DND-41 (cell line): ENCODE measurements around the gene KRTAP4-5.
"Not testable (repeated sequence)": the region's sequence is repeated elsewhere in the genome, so short reads cannot be mapped to it uniquely, and the experiment has no call there.

Experiments used
- ATAC-seq: fragments of 200-7000 bp; cut with Tn5 transposase; 3 replicates; pipeline ENCODE4 v1.9.1; 2021; ENCODE audit warnings: low read depth; ENCODE audit not compliant: insufficient read depth
- DNase-seq: peaks from one replicate; pipeline ENCODE4 v3.0.0-alpha.2; 2020
- H2AFZ ChIP-seq: 2 replicates; pipeline ENCODE4 v1.6.0; 2012; ENCODE audit warnings: low read depth, low read length
- H3K27ac ChIP-seq: 2 replicates; pipeline ENCODE4 v1.5.1; 2012; ENCODE audit warnings: low read length, inconsistent platforms
- H3K27me3 ChIP-seq: fragments of 200-600 bp; sonication (generic); 2 replicates; pipeline ENCODE4 v1.6.0; 2012; ENCODE audit warnings: low read length, mild to moderate bottlenecking, inconsistent platforms; ENCODE audit not compliant: insufficient read depth, poor library complexity
- H3K36me3 ChIP-seq: 2 replicates; pipeline ENCODE4 v1.5.1; 2012; ENCODE audit warnings: low read length, inconsistent platforms; ENCODE audit not compliant: insufficient read depth
- H3K4me1 ChIP-seq: 2 replicates; pipeline ENCODE4 v1.5.1; 2012; ENCODE audit warnings: mild to moderate bottlenecking, low read length; ENCODE audit not compliant: insufficient read depth
- H3K4me2 ChIP-seq: 2 replicates; pipeline ENCODE4 v1.6.0; 2012; ENCODE audit warnings: mild to moderate bottlenecking, moderate library complexity, low read length, inconsistent platforms; ENCODE audit not compliant: insufficient read depth
- H3K4me3 ChIP-seq, 2 experiments: fragments of 200-600 bp in 1 of 2; shearing (Covaris generic) in 1 of 2; 2 replicates each; pipeline ENCODE4 v1.5.1; 2012 to 2016; ENCODE audit warnings: inconsistent platforms in 2 of 2, low read length in 2 of 2, mild to moderate bottlenecking in 2 of 2, low read depth in 1 of 2, moderate library complexity in 1 of 2
- H3K79me2 ChIP-seq: 2 replicates; pipeline ENCODE4 v1.6.0; 2012; ENCODE audit warnings: low read length, inconsistent platforms; ENCODE audit not compliant: insufficient read depth
- H3K9ac ChIP-seq: 2 replicates; pipeline ENCODE4 v1.6.0; 2012; ENCODE audit warnings: low read depth, mild to moderate bottlenecking, inconsistent platforms, low read length, moderate library complexity
- H3K9me3 ChIP-seq: 2 replicates; pipeline ENCODE4 v1.5.1; 2012; ENCODE audit warnings: low read length, moderate library complexity, mild to moderate bottlenecking, inconsistent platforms; ENCODE audit not compliant: insufficient read depth, severe bottlenecking
- H4K20me1 ChIP-seq: 2 replicates; pipeline ENCODE4 v1.6.0; 2012; ENCODE audit warnings: low read length; ENCODE audit not compliant: insufficient read depth
- CTCF ChIP-seq: IDR thresholded peaks from 2 replicates; pipeline ENCODE4 v1.5.1; 2012; ENCODE audit warnings: borderline replicate concordance, low read length, moderate library complexity, mild to moderate bottlenecking; ENCODE audit not compliant: poor library complexity, severe bottlenecking; ENCODE audit errors: extremely low read depth
- EZH2 ChIP-seq: IDR thresholded peaks from 3 replicates; pipeline ENCODE4 v1.6.1; 2012; ENCODE audit warnings: borderline replicate concordance, low read depth, mild to moderate bottlenecking, moderate library complexity, low read length, inconsistent platforms; ENCODE audit not compliant: severe bottlenecking

KRTAP4-5 gene

GRCh38 chr17:41131979-41132378 is 17.6 kb downstream of the KRTAP4-5 start:
- no peaks in the 10 kb centered on the region for H3K9me3 ChIP-seq
- TF ChIP-seq EZH2: no peak
- no peak for TF ChIP-seq CTCF
- DNase-seq (no peak), ATAC-seq (no peak)
- H3K27ac ChIP-seq: no peak overlapping the region
- no peak overlapping the region for H3K4me2 ChIP-seq
- H3K4me3 ChIP-seq: no peak overlapping the region
- no peaks in the 10 kb centered on the region for H3K79me2 ChIP-seq
- peaks cover 6% of the 10 kb centered on the region for H3K27me3 ChIP-seq
- no peaks in the 10 kb centered on the region for H3K36me3 ChIP-seq
- no peaks in the 10 kb centered on the region for H4K20me1 ChIP-seq
- no peaks in the 10 kb centered on the region for H3K4me1 ChIP-seq
- no peak overlapping the region for H3K9ac ChIP-seq
- H2AFZ ChIP-seq: no peak overlapping the region

- DNase-seq (no peak), ATAC-seq (no peak)
- TF ChIP-seq CTCF (no peak), EZH2 (no peak)
- Histone ChIP-seq H3K36me3 (no peaks in the 10 kb centered on the region), H3K9me3 (no peaks in the 10 kb centered on the region), H4K20me1 (no peaks in the 10 kb centered on the region), H3K27ac (no peak overlapping the region), H3K79me2 (no peaks in the 10 kb centered on the region), H2AFZ (no peak overlapping the region), H3K9ac (no peak overlapping the region), H3K4me1 (no peaks in the 10 kb centered on the region), H3K27me3 (peaks cover 4% of the 10 kb centered on the region), H3K4me2 (no peak overlapping the region), H3K4me3 (no peak overlapping the region)
These were observed 22.3 kb downstream of the KRTAP4-5 start for GRCh38 chr17:41127371-41127770.

GRCh38 chr17:41126412-41126811 is 23.2 kb downstream of the KRTAP4-5 start:
- Histone ChIP-seq H2AFZ (no peak overlapping the region), H3K27me3 (peaks cover 4% of the 10 kb centered on the region), H3K27ac (no peak overlapping the region), H3K4me1 (no peaks in the 10 kb centered on the region), H3K36me3 (no peaks in the 10 kb centered on the region), H4K20me1 (no peaks in the 10 kb centered on the region), H3K4me3 (no peak overlapping the region), H3K9ac (no peak overlapping the region), H3K9me3 (no peaks in the 10 kb centered on the region), H3K4me2 (no peak overlapping the region), H3K79me2 (no peaks in the 10 kb centered on the region)
- TF ChIP-seq EZH2 (no peak), CTCF (no peak)
- DNase-seq (no peak), ATAC-seq (no peak)

- H3K4me3 ChIP-seq: no peak overlapping the region
- H3K4me1 ChIP-seq: no peaks in the 10 kb centered on the region
- no peaks in the 10 kb centered on the region for H3K79me2 ChIP-seq
- H2AFZ ChIP-seq: no peak overlapping the region
- no peak overlapping the region for H3K4me2 ChIP-seq
- ATAC-seq: no peak
- H3K36me3 ChIP-seq: no peaks in the 10 kb centered on the region
- no peak for DNase-seq
- no peaks in the 10 kb centered on the region for H4K20me1 ChIP-seq
- peaks cover 2% of the 10 kb centered on the region for H3K27me3 ChIP-seq
- H3K9me3 ChIP-seq: no peaks in the 10 kb centered on the region
- no peak overlapping the region for H3K9ac ChIP-seq
- TF ChIP-seq EZH2 (no peak), CTCF (no peak)
- H3K27ac ChIP-seq: no peak overlapping the region
These were observed 24.6 kb downstream of the KRTAP4-5 start for GRCh38 chr17:41125064-41125463.

- not testable (repeated sequence) for H3K9me3 ChIP-seq, H3K27me3 ChIP-seq, H4K20me1 ChIP-seq, H3K4me1 ChIP-seq, ATAC-seq, H3K9ac ChIP-seq, DNase-seq, H3K27ac ChIP-seq, H3K36me3 ChIP-seq, H3K4me2 ChIP-seq, H3K4me3 ChIP-seq, H2AFZ ChIP-seq, H3K79me2 ChIP-seq
These were observed 25.6 kb downstream of the KRTAP4-5 start, which contains the start of gene KRTAP4-12 for GRCh38 chr17:41123991-41124371. KRTAP4-12 (minus strand) TSS chr17:41124182; CDS start chr17:41124122, 60 bp downstream.
